HEK293 (cell line): Measurements from ENCODE around the gene TET3.

ENCODE experiments used
- CTCF ChIP-seq: fragments of 450-650 bp; formaldehyde crosslinking; IDR thresholded peaks from 2 replicates; pipeline ENCODE4 v1.5.1; 2016; ENCODE audit warnings: missing biosample characterization, missing genetic modification characterization
- REST ChIP-seq: fragments of 450-650 bp; formaldehyde crosslinking; IDR thresholded peaks from 2 replicates; pipeline ENCODE4 v1.5.1; 2016; ENCODE audit warnings: missing biosample characterization, missing genetic modification characterization
- ZBTB10 ChIP-seq: fragments of 450-650 bp; formaldehyde crosslinking; IDR thresholded peaks from 2 replicates; pipeline ENCODE4 v1.5.1; 2016; ENCODE audit warnings: missing biosample characterization, missing genetic modification characterization
- ZBTB21 ChIP-seq: fragments of 450-650 bp; formaldehyde crosslinking; IDR thresholded peaks from 2 replicates; pipeline ENCODE4 v1.5.1; 2017; ENCODE audit warnings: missing biosample characterization, missing genetic modification characterization
- ZBTB49 ChIP-seq: fragments of 450-650 bp; formaldehyde crosslinking; IDR thresholded peaks from 2 replicates; pipeline ENCODE4 v1.5.1; 2016; ENCODE audit warnings: missing biosample characterization, missing genetic modification characterization, low read depth
- ZNF19 ChIP-seq: fragments of 450-650 bp; formaldehyde crosslinking; IDR thresholded peaks from 2 replicates; pipeline ENCODE4; 2016; ENCODE audit warnings: missing biosample characterization, missing genetic modification characterization, low read depth
- ZNF747 ChIP-seq: fragments of 450-650 bp; formaldehyde crosslinking; IDR thresholded peaks from 2 replicates; pipeline ENCODE4 v1.5.1; 2016; ENCODE audit warnings: missing biosample characterization, missing genetic modification characterization

GRCh38 chr2:74009577-74009976, 24.9 kb downstream of the TET3 start:
- TF ChIP-seq REST (tag by site-specific recombination) (no peak), ZBTB21 (tag by site-specific recombination) (no peak), ZNF19 (tag by site-specific recombination) (no peak), CTCF (tag by site-specific recombination) (no peak), ZBTB49 (tag by site-specific recombination) (no peak), ZBTB10 (tag by site-specific recombination) (no peak), ZNF747 (tag by site-specific recombination) (no peak)
